OCI-LY7 (cell line): ENCODE results near the gene CTTNBP2NL. TPM values are rescaled to one million over a fixed set of nuclear protein-coding genes. Genes with fewer than 3 reads are reported as not detected.

Experiments
- BruUV-seq: library from RNA; stranded (reverse); fragments of 400-500 nt; replicated peaks from 2 replicates; lab custom pipeline; 2021; lab: Mats Ljungman, UMichigan
- CTCF ChIA-PET: fragments of 300-600 bp; sonication (Branson Sonifier 250); formaldehyde crosslinking; loops from one replicate; lab custom pipeline; 2022; ENCODE audit warnings: antibody characterized with exemption; ENCODE audit not compliant: unreplicated experiment; lab: Charles Lee
- POLR2A ChIA-PET: fragments of 300-600 bp; sonication (Branson Sonifier 250); formaldehyde crosslinking; loops from one replicate; lab custom pipeline; 2022; ENCODE audit warnings: antibody characterized with exemption; lab: Charles Lee
- DNase-seq: peaks from one replicate; pipeline ENCODE4 v3.0.0-alpha.2; 2015; ENCODE audit warnings: low spot score
- H2AFZ ChIP-seq: fragments of 200-600 bp; sonication (generic), shearing (Covaris generic); 2 replicates; pipeline ENCODE4 v1.6.1; 2014; ENCODE audit warnings: mild to moderate bottlenecking, antibody characterized with exemption, low read length, moderate library complexity
- H3K27ac ChIP-seq: fragments of 200-600 bp; sonication (generic); 2 replicates; pipeline ENCODE4 v1.5.1; 2014; ENCODE audit warnings: mixed run types, low read depth, mild to moderate bottlenecking, moderate library complexity, low read length, inconsistent platforms; ENCODE audit not compliant: poor library complexity, severe bottlenecking
- H3K36me3 ChIP-seq: fragments of 200-600 bp; sonication (generic); 2 replicates; pipeline ENCODE4 v1.6.1; 2014; ENCODE audit warnings: mild to moderate bottlenecking, antibody characterized with exemption, low read length, moderate library complexity, mixed read lengths; ENCODE audit not compliant: insufficient read depth
- H3K4me1 ChIP-seq: fragments of 200-600 bp; sonication (generic); 2 replicates; pipeline ENCODE4 v1.5.1; 2014; ENCODE audit warnings: mild to moderate bottlenecking, low read length; ENCODE audit not compliant: insufficient read depth, poor library complexity, severe bottlenecking
- H3K4me2 ChIP-seq: fragments of 200-600 bp; sonication (generic); 2 replicates; pipeline ENCODE4 v1.6.1; 2014; ENCODE audit warnings: mild to moderate bottlenecking, low read length
- H3K4me3 ChIP-seq: fragments of 200-600 bp; sonication (generic); 2 replicates; pipeline ENCODE4 v1.5.1; 2014; ENCODE audit warnings: mild to moderate bottlenecking, low read depth, low read length; ENCODE audit not compliant: poor library complexity, severe bottlenecking
- H3K79me2 ChIP-seq: fragments of 200-600 bp; sonication (generic); 2 replicates; pipeline ENCODE4 v1.6.1; 2016; ENCODE audit warnings: low read depth, mild to moderate bottlenecking, low read length, moderate library complexity, mixed read lengths; ENCODE audit not compliant: insufficient read depth
- H3K9me2 ChIP-seq: fragments of 200-600 bp; sonication (generic); 2 replicates; pipeline ENCODE4 v1.6.1; 2016; ENCODE audit warnings: mild to moderate bottlenecking, low read length, mixed read lengths; ENCODE audit not compliant: insufficient read depth
- H3K9me3 ChIP-seq: fragments of 200-600 bp; sonication (generic); 2 replicates; pipeline ENCODE4 v1.6.1; 2014; ENCODE audit warnings: mild to moderate bottlenecking, mixed run types, low read length, mixed read lengths
- H4K20me1 ChIP-seq: fragments of 200-600 bp; sonication (generic); 2 replicates; pipeline ENCODE4 v1.6.1; 2014; ENCODE audit warnings: mild to moderate bottlenecking, antibody characterized with exemption, low read length, moderate library complexity, mixed read lengths; ENCODE audit not compliant: insufficient read depth
- EZH2phosphoT487 ChIP-seq: fragments of 200-600 bp; sonication (generic); IDR thresholded peaks from 2 replicates; pipeline ENCODE4 v1.6.1; 2018; ENCODE audit warnings: low read depth, borderline replicate concordance, mild to moderate bottlenecking, mixed run types, antibody characterized with exemption, low read length, moderate library complexity, mixed read lengths
- intact Hi-C: fragments of 100-400 bp; cut with micrococcal nuclease; formaldehyde crosslinking; loops from one replicate; pipeline ENCODE4 v1.10.0; 2022; ENCODE audit not compliant: unreplicated experiment
- total RNA-seq, 2 experiments: library from RNA; depleted of rRNA in 1 of 2; stranded (reverse); fragments of >200 nt in 1 of 2; shearing (Covaris generic) in 1 of 2; gene quantifications; 2 replicates each; pipeline ENCODE4 v1.2.3, GENCODE V29; 2014 to 2022
- TF ChIP-seq, protein P1 (sequence below): fragments of 200-600 bp; sonication (generic); conservative IDR thresholded peaks from 2 replicates; pipeline ENCODE4 v1.5.1; 2014; ENCODE audit warnings: mild to moderate bottlenecking, antibody characterized with exemption, low read length, moderate library complexity, mixed read lengths

CTTNBP2NL gene
- total RNA-seq, 2 experiments from 2014 or later = 1.5 to 8.7 TPM

- CTCF ChIA-PET = no interaction called here
- peaks cover 42% of the 10 kb centered on the region for H3K4me1 ChIP-seq
- intact Hi-C loops = loop anchor here (2.0 kb wide), 1 partner anchor 116 kb away; no protein-coding TSS in a partner anchor
- DNase-seq = no peak
- no peaks in the 10 kb centered on the region for H3K36me3 ChIP-seq
- H3K79me2 ChIP-seq = no peaks in the 10 kb centered on the region
- no peaks in the 10 kb centered on the region for H4K20me1 ChIP-seq
- no TSS peak for BruUV-seq
- H2AFZ ChIP-seq = no peak overlapping the region
- H3K4me3 ChIP-seq = no peak overlapping the region
- no peak overlapping the region for H3K4me2 ChIP-seq
- TF ChIP-seq, protein P1, sequence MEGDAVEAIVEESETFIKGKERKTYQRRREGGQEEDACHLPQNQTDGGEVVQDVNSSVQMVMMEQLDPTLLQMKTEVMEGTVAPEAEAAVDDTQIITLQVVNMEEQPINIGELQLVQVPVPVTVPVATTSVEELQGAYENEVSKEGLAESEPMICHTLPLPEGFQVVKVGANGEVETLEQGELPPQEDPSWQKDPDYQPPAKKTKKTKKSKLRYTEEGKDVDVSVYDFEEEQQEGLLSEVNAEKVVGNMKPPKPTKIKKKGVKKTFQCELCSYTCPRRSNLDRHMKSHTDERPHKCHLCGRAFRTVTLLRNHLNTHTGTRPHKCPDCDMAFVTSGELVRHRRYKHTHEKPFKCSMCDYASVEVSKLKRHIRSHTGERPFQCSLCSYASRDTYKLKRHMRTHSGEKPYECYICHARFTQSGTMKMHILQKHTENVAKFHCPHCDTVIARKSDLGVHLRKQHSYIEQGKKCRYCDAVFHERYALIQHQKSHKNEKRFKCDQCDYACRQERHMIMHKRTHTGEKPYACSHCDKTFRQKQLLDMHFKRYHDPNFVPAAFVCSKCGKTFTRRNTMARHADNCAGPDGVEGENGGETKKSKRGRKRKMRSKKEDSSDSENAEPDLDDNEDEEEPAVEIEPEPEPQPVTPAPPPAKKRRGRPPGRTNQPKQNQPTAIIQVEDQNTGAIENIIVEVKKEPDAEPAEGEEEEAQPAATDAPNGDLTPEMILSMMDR = no peak
- TF ChIP-seq EZH2phosphoT487 = no peak
- peak overlapping the region; percentile 51 for H3K27ac ChIP-seq
- no peaks in the 10 kb centered on the region for H3K9me2 ChIP-seq
- H3K9me3 ChIP-seq = no peaks in the 10 kb centered on the region
- POLR2A ChIA-PET = no interaction called here
Observed at GRCh38 chr1:112506731-112507130, 110.7 kb downstream of the CTTNBP2NL start.

- H3K79me2 ChIP-seq = no peaks in the 10 kb centered on the region
- peak overlapping the region; percentile 68 for H3K4me3 ChIP-seq
- no peaks in the 10 kb centered on the region for H4K20me1 ChIP-seq
- H3K36me3 ChIP-seq = no peaks in the 10 kb centered on the region
- ChIA-PET CTCF (no interaction called here), POLR2A (no interaction called here)
- no peak overlapping the region for H3K27ac ChIP-seq
- BruUV-seq = no TSS peak
- H3K4me1 ChIP-seq = peaks cover 42% of the 10 kb centered on the region
- TF ChIP-seq EZH2phosphoT487 = no peak
- TF ChIP-seq, protein P1 = no peak
- peak overlapping the region; percentile 87; the same call in 1 of the 2 replicates for H2AFZ ChIP-seq
- intact Hi-C loops = loop anchor here (2.0 kb wide), 1 partner anchor 117 kb away; no protein-coding TSS in a partner anchor
- H3K4me2 ChIP-seq = peak overlapping the region; percentile 84
- no peaks in the 10 kb centered on the region for H3K9me3 ChIP-seq
- DNase-seq = no peak
- no peaks in the 10 kb centered on the region for H3K9me2 ChIP-seq
Observed at GRCh38 chr1:112507336-112507735, 111.3 kb downstream of the CTTNBP2NL start.

GRCh38 chr1:112507921-112508277 lies 111.9 kb downstream of the CTTNBP2NL start:
- Histone ChIP-seq H3K9me3 (no peaks in the 10 kb centered on the region), H3K4me1 (peaks cover 42% of the 10 kb centered on the region), H3K4me3 (peak overlapping the region; percentile 68), H4K20me1 (no peaks in the 10 kb centered on the region), H3K36me3 (no peaks in the 10 kb centered on the region), H3K4me2 (peak overlapping the region; percentile 84), H3K9me2 (no peaks in the 10 kb centered on the region), H3K27ac (no peak overlapping the region), H3K79me2 (no peaks in the 10 kb centered on the region), H2AFZ (peak overlapping the region; percentile 87)
- BruUV-seq = no TSS peak
- ChIA-PET POLR2A (interaction anchor here (0.5 to 0.9 kb wide), 3 partner anchors 42 to 654 kb away, joined by 3 to 4 read pairs (median 3); partner anchors contain the start of gene CTTNBP2NL), CTCF (interaction anchor here (0.6 kb wide), 1 partner anchor 200 kb away, joined by 3 read pairs; no protein-coding TSS in a partner anchor)
- TF ChIP-seq, protein P1 = no peak
- peak; percentile 28 for DNase-seq
- intact Hi-C loops = loop anchor here (2.0 kb wide), 4 partner anchors 41 to 117 kb away; partner anchors contain the start of gene CTTNBP2NL
